Adipocyte (in vitro differentiated cells): ENCODE data around the gene PRPSAP1.

Experiments
- DNase-seq: peaks from one replicate; pipeline ENCODE4 v3.0.0-alpha.2; 2015; ENCODE audit warnings: low read depth
- H3K27me3 ChIP-seq: replicated peaks from 2 replicates; pipeline ENCODE4 v1.7.0; 2013; ENCODE audit warnings: mild to moderate bottlenecking, low read length, moderate library complexity; ENCODE audit not compliant: control insufficient read depth, insufficient read depth
- H3K36me3 ChIP-seq: 2 replicates; pipeline ENCODE4 v1.7.0; 2013; ENCODE audit warnings: low read length, mild to moderate bottlenecking, moderate library complexity; ENCODE audit not compliant: control insufficient read depth, insufficient read depth, severe bottlenecking
- H3K4me1 ChIP-seq: 2 replicates; pipeline ENCODE4 v1.7.0; 2013; ENCODE audit warnings: mild to moderate bottlenecking, low read length, moderate library complexity; ENCODE audit not compliant: control insufficient read depth, insufficient read depth
- H3K4me3 ChIP-seq: 2 replicates; pipeline ENCODE4 v1.7.0; 2013; ENCODE audit warnings: mild to moderate bottlenecking, low read length, moderate library complexity
- H3K9ac ChIP-seq: 2 replicates; pipeline ENCODE4 v1.7.0; 2013; ENCODE audit warnings: mild to moderate bottlenecking, low read length, moderate library complexity
- H3K9me3 ChIP-seq: 2 replicates; pipeline ENCODE4 v1.7.0; 2013; ENCODE audit warnings: mild to moderate bottlenecking, low read length, moderate library complexity; ENCODE audit not compliant: control insufficient read depth

Gene PRPSAP1, protein sequence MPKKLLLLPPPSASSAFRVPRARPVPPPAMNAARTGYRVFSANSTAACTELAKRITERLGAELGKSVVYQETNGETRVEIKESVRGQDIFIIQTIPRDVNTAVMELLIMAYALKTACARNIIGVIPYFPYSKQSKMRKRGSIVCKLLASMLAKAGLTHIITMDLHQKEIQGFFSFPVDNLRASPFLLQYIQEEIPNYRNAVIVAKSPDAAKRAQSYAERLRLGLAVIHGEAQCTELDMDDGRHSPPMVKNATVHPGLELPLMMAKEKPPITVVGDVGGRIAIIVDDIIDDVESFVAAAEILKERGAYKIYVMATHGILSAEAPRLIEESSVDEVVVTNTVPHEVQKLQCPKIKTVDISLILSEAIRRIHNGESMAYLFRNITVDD

DNA sequence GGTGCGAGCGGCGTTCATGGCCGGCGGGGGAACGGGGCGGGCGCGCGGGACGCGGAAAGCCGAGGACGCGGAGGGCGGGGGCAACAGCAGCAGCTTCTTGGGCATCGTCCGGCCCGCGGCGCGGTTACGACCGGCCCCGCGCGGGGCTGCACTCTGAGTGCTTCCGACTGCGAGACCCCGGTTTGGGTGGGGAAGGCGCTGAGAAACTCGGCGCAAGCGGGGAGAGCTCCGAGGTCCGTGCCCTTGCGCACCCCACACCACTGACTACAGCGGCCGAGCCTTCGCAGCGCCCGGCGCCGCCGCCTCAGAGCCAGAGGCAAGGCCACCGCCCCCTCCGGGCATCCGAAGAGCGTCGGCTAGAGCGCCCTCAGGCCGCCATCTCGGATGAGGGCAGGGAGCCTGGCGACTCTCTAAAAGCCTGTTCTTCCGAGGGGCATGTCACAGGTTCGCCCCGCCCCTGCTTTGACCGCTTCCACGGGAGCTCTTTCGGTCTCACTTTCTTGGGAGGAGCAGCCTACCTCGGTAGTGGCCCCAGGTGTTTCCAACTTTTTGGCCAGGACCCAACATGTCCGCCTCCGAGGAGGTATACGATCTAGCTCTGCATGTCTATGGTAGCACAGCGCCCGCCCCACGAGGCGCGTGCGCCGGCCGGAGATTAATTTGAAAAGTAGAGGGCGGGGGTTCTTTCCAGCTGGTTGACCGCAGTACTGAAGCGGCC, at the start of gene PRPSAP1:
Gene PRPSAP1, minus strand, starts transcription at position 318 of the 718 bp plus-strand sequence. Its CDS starts 213 bp downstream, at position 105.
- Histone ChIP-seq H3K4me3 (peak within 1 kb of the TSS; percentile 94), H3K27me3 (no peaks in the 10 kb centered on the region), H3K36me3 (no peaks in the 10 kb centered on the region), H3K9ac (peak within 1 kb of the TSS; percentile 99), H3K9me3 (no peaks in the 10 kb centered on the region), H3K4me1 (peaks cover 12% of the 10 kb centered on the region)
- peak; percentile 96 for DNase-seq

DNA sequence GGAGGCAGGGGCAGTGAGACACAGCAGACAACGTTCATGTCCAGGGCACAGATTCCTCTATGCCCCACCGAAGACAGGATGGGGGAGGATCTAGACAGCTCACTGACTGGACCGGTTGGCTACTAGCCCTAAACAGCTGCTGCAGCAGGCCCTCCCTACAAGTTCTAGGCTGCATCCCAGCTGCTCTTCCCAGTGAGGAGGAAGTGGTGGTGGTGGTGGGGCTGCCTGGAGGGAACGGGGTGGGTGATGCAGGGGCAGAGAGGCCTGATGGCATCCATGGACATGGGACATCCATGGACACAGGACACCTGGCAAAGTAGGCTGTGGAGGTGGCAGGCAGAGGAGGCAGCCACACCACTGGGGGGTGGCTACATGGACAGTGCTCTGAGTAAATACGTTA, 49.0 kb upstream of the PRPSAP1 start:
- no peak overlapping the region for H3K9ac ChIP-seq
- H3K4me1 ChIP-seq, result peaks cover 10% of the 10 kb centered on the region
- H3K4me3 ChIP-seq, result no peak overlapping the region
- H3K9me3 ChIP-seq, result no peaks in the 10 kb centered on the region
- DNase-seq, result no peak
- H3K27me3 ChIP-seq, result no peaks in the 10 kb centered on the region
- H3K36me3 ChIP-seq, result peaks cover 55% of the 10 kb centered on the region

DNA sequence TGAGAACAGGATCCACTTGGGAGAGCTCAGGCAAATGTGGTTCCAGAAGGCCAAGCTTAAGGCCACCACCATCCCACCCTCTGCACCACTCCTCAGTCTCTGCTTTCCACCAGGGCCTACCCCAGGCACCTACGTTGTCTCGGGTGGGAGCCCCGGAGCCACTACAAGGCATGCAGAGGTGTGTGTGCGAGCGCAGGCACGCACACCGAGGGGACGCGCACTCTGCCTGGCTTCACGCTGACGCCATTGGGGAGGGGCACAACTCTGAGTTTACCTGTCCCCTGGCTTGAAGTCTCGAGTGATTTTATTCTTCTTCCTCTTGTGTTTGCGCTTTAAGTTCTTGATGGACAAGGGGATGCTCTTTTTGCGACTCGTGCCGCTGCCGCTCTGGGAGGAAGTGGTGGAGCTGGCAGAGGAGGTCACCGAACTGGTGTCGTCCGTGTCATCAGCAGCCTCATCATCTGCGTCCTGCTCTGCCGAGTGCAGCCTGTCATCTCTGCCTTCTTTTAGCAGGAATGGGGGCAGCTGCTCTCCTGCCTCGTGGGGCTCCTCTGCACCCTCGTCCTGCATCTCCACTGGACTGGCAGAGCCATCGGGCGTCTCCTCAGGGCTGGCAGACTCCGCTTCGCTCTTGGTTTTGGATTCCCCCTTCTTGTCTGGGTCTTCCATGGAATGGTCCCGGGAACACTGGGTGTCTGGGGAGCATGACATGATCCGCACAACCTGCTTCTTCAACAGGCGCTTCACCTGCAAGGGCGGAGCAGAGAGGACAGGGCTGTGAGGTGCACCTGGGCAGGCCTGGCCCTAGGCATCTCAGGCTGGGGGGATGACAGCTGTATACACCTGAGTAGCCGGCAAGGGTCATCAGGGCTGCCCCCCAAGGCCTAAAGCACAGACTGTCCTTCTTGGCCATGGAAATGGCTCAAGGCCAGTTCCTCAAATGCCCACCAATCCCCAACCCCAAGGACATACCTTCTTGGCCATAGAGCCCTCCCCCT, 45.8 kb upstream of the PRPSAP1 start:
- peaks cover 79% of the 10 kb centered on the region for H3K36me3 ChIP-seq
- H3K9ac ChIP-seq, result no peak overlapping the region
- no peak for DNase-seq
- H3K4me3 ChIP-seq, result no peak overlapping the region
- no peaks in the 10 kb centered on the region for H3K27me3 ChIP-seq
- H3K4me1 ChIP-seq, result peaks cover 3% of the 10 kb centered on the region
- H3K9me3 ChIP-seq, result no peaks in the 10 kb centered on the region

DNA sequence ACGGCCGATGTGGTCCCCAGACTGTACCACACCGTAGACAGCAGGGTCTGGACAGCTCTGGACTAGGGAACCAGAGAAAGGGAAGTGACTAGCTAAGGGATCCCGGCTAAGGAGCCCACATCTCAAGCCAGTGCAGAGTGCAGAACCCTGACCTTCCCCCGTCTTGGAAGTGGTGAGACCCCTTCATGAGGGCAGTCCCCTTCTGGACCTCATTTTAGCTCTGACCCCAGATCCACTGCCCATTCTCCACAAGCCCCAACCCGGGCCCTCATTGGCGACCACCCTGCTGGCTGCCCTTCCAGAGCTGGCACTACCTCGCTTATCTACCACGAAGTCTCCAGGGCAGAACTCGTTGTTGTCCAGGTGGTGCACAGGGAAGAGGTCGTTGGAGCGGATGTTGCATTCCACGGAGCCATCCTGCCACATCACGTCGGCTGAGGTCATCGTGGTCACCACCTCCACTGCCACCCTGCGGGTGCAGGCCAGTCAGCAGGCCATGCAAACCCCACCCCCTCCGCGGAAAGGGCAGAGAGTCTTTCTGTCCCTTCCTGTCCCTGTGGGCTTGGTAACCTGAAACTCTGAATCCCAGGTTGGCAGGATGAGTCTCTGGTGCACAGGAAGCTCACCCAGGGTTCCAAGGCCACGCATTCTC, 44.9 kb upstream of the PRPSAP1 start:
- Histone ChIP-seq H3K36me3 (peaks cover 85% of the 10 kb centered on the region), H3K27me3 (no peaks in the 10 kb centered on the region)
- DNase-seq, result no peak

DNA sequence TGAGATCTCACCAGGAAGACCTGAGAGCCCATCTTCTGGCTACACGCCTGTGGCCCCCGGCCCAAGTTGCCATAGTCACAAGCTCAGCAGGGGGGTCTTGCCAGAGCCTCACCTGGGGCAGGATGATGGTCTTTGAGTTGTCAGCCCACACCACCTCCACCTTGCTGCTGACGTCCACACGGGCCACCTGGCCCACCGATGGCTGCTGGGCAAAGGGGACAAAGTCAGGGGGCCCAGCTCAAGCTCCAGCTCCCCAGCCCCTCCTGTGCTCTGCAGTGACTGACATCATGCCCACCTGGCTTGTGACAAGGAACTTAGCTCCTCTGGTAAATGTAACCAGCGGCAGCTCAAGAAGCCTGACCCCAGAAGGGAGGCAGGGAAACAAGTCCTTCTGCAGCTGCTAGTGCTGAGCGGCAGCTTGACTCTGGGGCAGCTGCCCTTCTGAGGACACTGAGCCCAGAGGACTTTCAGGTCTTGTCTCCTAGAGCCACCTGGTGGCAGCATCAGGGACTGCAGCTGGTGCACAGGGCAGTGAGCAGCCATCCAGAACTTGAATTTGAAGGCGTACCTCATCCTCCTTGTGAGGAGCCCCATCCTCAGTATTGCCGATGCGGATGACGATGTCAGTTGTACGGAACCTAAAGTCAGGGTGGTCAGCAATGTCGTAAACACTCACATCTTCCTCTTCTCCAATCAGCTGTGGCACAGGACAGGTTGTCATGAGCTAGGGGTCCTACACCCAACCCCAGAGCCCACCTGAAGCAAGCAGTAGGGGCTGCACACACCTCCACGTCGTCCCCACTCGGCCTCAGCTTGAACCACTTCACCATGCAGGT, 44.2 kb upstream of the PRPSAP1 start:
- Histone ChIP-seq H3K9ac (no peak overlapping the region), H3K4me3 (no peak overlapping the region), H3K4me1 (no peaks in the 10 kb centered on the region), H3K9me3 (no peaks in the 10 kb centered on the region), H3K36me3 (peaks cover 79% of the 10 kb centered on the region), H3K27me3 (no peaks in the 10 kb centered on the region)
- peak; percentile 93 for DNase-seq

More for the DNA sequence above, 44.9 kb upstream of the PRPSAP1 start:
- Histone ChIP-seq H3K4me1 (no peaks in the 10 kb centered on the region), H3K9ac (no peak overlapping the region), H3K9me3 (no peaks in the 10 kb centered on the region), H3K4me3 (no peak overlapping the region)

DNA sequence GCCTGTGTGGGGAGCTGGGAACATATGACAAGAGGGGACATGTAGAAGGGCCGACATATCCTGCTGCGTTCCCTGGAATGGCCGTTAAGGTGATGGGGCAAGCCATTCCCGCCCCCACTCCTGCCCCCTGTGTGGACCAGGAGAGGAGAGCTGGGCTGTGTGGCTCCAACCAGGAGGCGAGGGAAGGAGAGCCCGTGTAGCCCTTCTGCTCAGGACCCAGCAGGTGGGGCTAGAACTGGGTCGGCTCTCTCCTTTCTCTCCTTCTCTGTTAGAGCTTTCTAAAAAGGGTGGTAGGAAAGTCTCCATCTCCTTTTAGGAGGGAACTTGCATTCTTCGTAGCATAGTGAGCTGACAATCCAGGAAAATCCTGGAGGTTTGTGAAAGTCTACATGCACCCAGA, 43.5 kb upstream of the PRPSAP1 start:
- Histone ChIP-seq H3K4me3 (no peak overlapping the region), H3K4me1 (no peaks in the 10 kb centered on the region), H3K9me3 (no peaks in the 10 kb centered on the region), H3K27me3 (no peaks in the 10 kb centered on the region), H3K9ac (no peak overlapping the region), H3K36me3 (peaks cover 72% of the 10 kb centered on the region)
- no peak for DNase-seq

DNA sequence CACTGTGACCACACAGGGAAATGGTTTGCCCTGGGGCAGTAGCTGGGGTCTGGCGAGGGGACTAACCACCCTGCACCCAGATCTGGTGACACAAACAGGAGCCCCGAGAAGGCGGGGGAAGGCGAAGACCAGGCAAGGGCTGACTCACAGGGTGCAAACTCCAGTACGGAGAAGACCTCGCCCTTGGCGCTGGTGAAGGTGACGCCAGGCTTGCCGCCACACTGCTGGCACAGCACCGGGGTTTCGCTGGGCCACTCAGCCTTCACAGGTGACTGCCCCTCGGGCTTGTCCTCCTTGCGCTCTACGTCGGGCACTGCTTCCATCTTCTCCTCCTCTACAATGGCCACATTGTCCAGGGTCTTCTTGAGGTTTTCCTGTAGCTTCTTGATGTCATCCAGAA, 42.3 kb upstream of the PRPSAP1 start:
- H3K36me3 ChIP-seq, result peaks cover 72% of the 10 kb centered on the region
- no peak for DNase-seq
- no peak overlapping the region for H3K4me3 ChIP-seq
- H3K9me3 ChIP-seq, result no peaks in the 10 kb centered on the region
- no peaks in the 10 kb centered on the region for H3K27me3 ChIP-seq
- no peak overlapping the region for H3K9ac ChIP-seq
- H3K4me1 ChIP-seq, result no peaks in the 10 kb centered on the region

DNA sequence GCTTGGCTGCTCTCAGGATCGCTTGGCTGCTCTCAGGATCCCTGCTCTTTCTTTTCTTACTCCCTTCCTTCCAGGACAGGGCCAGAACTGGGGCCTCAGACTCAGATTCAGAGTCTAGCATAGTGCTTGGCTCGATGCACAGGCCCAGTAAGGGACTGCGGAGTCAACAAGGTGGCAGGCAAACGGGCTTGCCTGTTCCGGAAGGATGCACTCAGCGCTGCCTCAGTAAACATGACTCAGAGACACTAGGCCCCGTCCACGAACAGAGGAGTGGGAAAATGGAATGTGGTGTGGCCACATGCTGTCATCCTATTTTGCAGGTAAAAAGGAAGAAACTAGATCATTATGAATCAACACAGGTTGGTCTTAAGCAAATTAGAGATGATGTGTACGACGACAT, 40.5 kb upstream of the PRPSAP1 start:
- peaks cover 66% of the 10 kb centered on the region for H3K36me3 ChIP-seq

DNA sequence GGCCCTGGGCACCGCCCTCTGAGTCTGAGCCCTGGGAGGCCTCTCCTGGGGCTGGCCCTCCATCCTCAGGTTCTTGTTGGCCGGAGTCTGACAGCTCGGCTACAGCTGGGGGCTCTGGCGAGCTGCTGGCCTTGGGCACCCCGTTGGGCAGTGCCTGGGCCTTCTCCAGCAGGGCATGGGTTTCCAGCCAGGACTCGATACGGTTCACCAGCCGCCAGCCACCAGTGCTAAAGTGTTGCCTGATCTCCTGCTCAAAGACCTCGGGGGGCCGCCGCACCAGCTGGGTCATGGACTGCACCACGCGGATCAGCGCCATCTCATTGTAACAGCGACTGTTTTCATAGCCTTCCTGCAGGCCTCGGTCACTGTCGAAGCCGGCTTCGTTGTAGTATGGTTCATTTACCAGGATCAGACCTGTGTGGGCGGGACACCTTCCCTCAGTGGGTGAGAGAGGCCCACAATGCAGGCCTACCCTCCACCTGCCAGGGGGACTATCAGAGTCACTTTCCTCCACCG, 37.5 kb upstream of the PRPSAP1 start:
- H3K4me1 ChIP-seq, result peaks cover 12% of the 10 kb centered on the region
- H3K36me3 ChIP-seq, result peaks cover 42% of the 10 kb centered on the region
- H3K27me3 ChIP-seq, result no peaks in the 10 kb centered on the region
- no peak overlapping the region for H3K9ac ChIP-seq
- no peak for DNase-seq
- H3K9me3 ChIP-seq, result no peaks in the 10 kb centered on the region
- H3K4me3 ChIP-seq, result no peak overlapping the region

More for the DNA sequence above, 40.5 kb upstream of the PRPSAP1 start:
- H3K4me3 ChIP-seq, result no peak overlapping the region
- H3K27me3 ChIP-seq, result no peaks in the 10 kb centered on the region
- H3K9me3 ChIP-seq, result no peaks in the 10 kb centered on the region
- H3K9ac ChIP-seq, result no peak overlapping the region
- DNase-seq, result no peak
- H3K4me1 ChIP-seq, result no peaks in the 10 kb centered on the region

DNA sequence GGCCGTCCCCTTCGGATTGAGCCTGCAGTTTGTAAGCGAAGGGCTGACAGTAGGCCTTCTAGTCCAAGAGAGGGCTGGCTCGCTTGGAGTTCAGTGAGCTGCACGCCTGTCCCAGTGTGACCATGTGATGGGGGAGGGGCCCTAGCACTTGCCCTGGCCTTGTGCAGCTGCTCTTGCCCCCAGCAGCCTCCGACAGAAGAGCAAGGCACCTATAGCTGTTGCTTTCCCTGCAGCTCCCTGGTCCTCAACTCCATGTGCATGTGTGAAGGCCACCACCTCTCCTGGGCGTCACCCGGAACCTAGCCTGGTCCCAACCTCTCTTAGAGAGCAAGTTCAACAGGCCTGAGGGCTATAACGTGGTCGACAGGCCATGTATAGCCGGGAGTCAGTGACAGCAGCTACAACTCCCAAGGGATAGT, 36.3 kb upstream of the PRPSAP1 start:
- no peak for DNase-seq
- Histone ChIP-seq H3K9ac (no peak overlapping the region), H3K36me3 (peaks cover 32% of the 10 kb centered on the region), H3K27me3 (no peaks in the 10 kb centered on the region), H3K9me3 (no peaks in the 10 kb centered on the region), H3K4me1 (peaks cover 19% of the 10 kb centered on the region), H3K4me3 (no peak overlapping the region)
